ENCODE measurements around the gene C19orf33.

Gene C19orf33

DNA sequence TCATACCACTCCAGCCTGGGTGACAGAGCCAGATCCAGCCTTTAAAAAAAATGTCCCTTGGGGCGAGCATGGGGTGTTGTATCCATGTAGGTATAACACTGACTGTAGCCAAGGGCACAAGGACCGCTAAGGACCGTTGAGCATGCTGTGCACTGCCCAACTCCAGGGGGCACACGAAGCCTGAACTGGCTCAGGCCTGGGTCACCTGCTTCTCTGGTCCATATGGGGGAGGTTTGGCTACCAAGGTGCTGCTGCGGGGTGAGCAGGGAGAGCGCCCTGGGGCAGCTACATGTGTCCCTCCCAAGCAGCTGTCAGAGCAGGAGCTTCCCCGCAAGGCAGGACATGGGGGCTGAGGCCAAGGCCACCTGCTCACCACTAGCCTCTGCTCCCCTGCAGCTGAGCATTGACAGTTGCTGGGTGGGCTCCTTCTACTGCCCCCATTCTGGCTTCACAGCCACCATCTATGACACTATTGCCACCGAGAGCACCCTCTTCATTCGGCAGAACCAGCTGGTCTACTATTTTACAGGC is 47.9 kb downstream of the C19orf33 start:
- H3K4me1 ChIP-seq, result peaks cover 0 to 17% (median 12%) of the 10 kb centered on the region in 10 experiments; a peak in 14 of 20 replicates
- no peak for TF ChIP-seq Cebpa-rat (IDR thresholded peaks at IDR 0.05)
- no peak overlapping the region for H3K4me3 ChIP-seq
- peaks cover 0 to 8% (median 0%) of the 10 kb centered on the region in 11 experiments; a peak in 1 of 22 replicates for H4K20me1 ChIP-seq
- no peak overlapping the region for H3K27ac ChIP-seq
- H3K4me2 ChIP-seq, result peak overlapping the region in 8 of 11 experiments; percentile 10 to 64 (median 52); a peak in 14 of 22 replicates
- H3K9me3 ChIP-seq (replicated peaks in 1 of 11), result no peaks in the 10 kb centered on the region
- peak overlapping the region in 1 of 11 experiments; percentile 29; a peak in 1 of 22 replicates for H3K9ac ChIP-seq
- H3K36me3 ChIP-seq, result no peaks in the 10 kb centered on the region
- no peaks in the 10 kb centered on the region for H3K27me3 ChIP-seq

DNA sequence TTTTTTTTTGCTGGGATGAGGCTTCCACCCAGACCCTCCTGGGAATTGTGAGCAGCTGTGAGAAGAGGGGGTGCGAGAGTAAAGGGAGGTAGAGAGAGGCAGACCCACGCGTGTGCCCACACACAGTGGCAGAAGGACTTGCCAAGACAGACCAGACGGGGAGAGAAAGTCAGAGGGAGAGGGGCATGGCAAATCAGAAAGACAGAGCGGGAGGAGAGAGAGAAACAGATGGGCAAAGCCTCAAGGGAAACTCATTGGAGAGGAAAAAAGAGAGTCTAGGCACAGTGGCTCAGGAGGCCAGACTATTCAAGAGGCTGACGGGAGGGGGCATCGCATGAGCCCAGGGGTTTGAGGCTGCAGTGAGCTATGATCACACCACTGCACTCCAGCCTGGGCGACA is 48.6 kb downstream of the C19orf33 start:
- H4K20me1 ChIP-seq, result peaks cover 0 to 11% (median 0%) of the 10 kb centered on the region in 11 experiments; a peak in 1 of 22 replicates
- H3K4me1 ChIP-seq, result peaks cover 0 to 17% (median 12%) of the 10 kb centered on the region in 10 experiments; a peak in 14 of 20 replicates
- peak overlapping the region in 2 of 11 experiments; percentile 15 to 29; a peak in 2 of 22 replicates for H3K9ac ChIP-seq
- no peaks in the 10 kb centered on the region for H3K27me3 ChIP-seq
- TF ChIP-seq Cebpa-rat (IDR thresholded peaks at IDR 0.05), result no peak
- no peak overlapping the region for H3K4me3 ChIP-seq
- H3K36me3 ChIP-seq, result no peaks in the 10 kb centered on the region
- H3K9me3 ChIP-seq (replicated peaks in 1 of 11), result no peaks in the 10 kb centered on the region
- peak overlapping the region in 8 of 11 experiments; percentile 10 to 64 (median 52); a peak in 15 of 22 replicates for H3K4me2 ChIP-seq
- H3K27ac ChIP-seq, result no peak overlapping the region

Data from BLaER1 treated with 17β-estradiol and CSF1 and Interleukin-3, amounts not matched to agents 10 nM and 100 nM (cell line).